BE2C (cell line): ENCODE measurements around the gene WWC2.

ENCODE experiments used
- DNase-seq: peaks from one replicate; pipeline ENCODE4 v3.0.0-alpha.2; 2020
- H3K27me3 ChIP-seq: fragments of 250-450 bp; sonication (Bioruptor Pico); 2 replicates; pipeline ENCODE4 v1.5.1; 2020; ENCODE audit warnings: mild to moderate bottlenecking
- H3K36me3 ChIP-seq: fragments of 250-450 bp; sonication (Bioruptor Pico); 2 replicates; pipeline ENCODE4 v1.5.1; 2020; ENCODE audit warnings: mild to moderate bottlenecking
- H3K4me1 ChIP-seq: fragments of 250-450 bp; sonication (Bioruptor Pico); 2 replicates; pipeline ENCODE4 v1.5.1; 2020
- H3K4me3 ChIP-seq: 2 replicates; pipeline ENCODE4 v1.5.1; 2011; ENCODE audit warnings: low read depth, low read length
- H3K9me3 ChIP-seq: fragments of 250-450 bp; sonication (Bioruptor Pico); 2 replicates; pipeline ENCODE4 v1.5.1; 2020
- TF ChIP-seq, protein P1 (sequence below): IDR thresholded peaks from 2 replicates; pipeline ENCODE4 v1.5.1; 2012; ENCODE audit warnings: mild to moderate bottlenecking, low read depth, low read length

The WWC2 gene

GRCh38 chr4:183287677-183288076, 188.6 kb downstream of the WWC2 start:
- Histone ChIP-seq H3K9me3 (no peaks in the 10 kb centered on the region), H3K36me3 (peaks cover 9% of the 10 kb centered on the region), H3K27me3 (no peaks in the 10 kb centered on the region), H3K4me1 (no peaks in the 10 kb centered on the region), H3K4me3 (no peak overlapping the region)
- TF ChIP-seq, protein P1, sequence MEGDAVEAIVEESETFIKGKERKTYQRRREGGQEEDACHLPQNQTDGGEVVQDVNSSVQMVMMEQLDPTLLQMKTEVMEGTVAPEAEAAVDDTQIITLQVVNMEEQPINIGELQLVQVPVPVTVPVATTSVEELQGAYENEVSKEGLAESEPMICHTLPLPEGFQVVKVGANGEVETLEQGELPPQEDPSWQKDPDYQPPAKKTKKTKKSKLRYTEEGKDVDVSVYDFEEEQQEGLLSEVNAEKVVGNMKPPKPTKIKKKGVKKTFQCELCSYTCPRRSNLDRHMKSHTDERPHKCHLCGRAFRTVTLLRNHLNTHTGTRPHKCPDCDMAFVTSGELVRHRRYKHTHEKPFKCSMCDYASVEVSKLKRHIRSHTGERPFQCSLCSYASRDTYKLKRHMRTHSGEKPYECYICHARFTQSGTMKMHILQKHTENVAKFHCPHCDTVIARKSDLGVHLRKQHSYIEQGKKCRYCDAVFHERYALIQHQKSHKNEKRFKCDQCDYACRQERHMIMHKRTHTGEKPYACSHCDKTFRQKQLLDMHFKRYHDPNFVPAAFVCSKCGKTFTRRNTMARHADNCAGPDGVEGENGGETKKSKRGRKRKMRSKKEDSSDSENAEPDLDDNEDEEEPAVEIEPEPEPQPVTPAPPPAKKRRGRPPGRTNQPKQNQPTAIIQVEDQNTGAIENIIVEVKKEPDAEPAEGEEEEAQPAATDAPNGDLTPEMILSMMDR, result no peak
- no peak for DNase-seq

DNA sequence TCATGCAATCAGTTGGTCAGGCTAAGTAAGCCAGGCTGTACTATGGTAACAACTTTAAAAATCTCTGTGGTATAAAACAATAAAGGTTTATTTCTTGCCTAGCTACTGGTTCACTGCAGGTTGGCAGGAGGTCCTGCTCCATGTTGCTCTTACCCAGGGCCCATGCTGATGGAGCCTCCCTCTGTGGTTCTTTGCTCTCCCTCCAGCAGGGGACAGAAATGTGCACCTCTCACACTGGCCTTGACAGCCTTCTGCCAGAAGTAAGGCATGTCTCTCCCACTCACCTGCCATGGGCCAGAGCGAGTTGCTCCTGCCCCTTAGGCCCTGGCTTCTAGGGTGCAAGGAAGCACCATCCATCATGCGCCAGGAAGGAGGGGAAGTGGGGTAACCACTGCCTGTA, 189.9 kb downstream of the WWC2 start:
- TF ChIP-seq, protein P1, result no peak
- peaks cover 9% of the 10 kb centered on the region for H3K36me3 ChIP-seq
- no peaks in the 10 kb centered on the region for H3K9me3 ChIP-seq
- H3K4me3 ChIP-seq, result no peak overlapping the region
- H3K27me3 ChIP-seq, result no peaks in the 10 kb centered on the region
- no peak for DNase-seq
- no peaks in the 10 kb centered on the region for H3K4me1 ChIP-seq

GRCh38 chr4:183289688-183290087, 190.6 kb downstream of the WWC2 start:
- Histone ChIP-seq H3K27me3 (no peaks in the 10 kb centered on the region), H3K36me3 (peaks cover 3% of the 10 kb centered on the region)
- TF ChIP-seq, protein P1, result no peak

GRCh38 chr4:183291070-183291469, 192.0 kb downstream of the WWC2 start:
- TF ChIP-seq, protein P1, result no peak
- Histone ChIP-seq H3K36me3 (peaks cover 3% of the 10 kb centered on the region), H3K4me3 (no peak overlapping the region), H3K9me3 (no peaks in the 10 kb centered on the region), H3K4me1 (no peaks in the 10 kb centered on the region), H3K27me3 (no peaks in the 10 kb centered on the region)
- no peak for DNase-seq

More at GRCh38 chr4:183289688-183290087, 190.6 kb downstream of the WWC2 start:
- H3K4me3 ChIP-seq, result no peak overlapping the region
- peak; percentile 25 for DNase-seq
- H3K9me3 ChIP-seq, result no peaks in the 10 kb centered on the region
- H3K4me1 ChIP-seq, result no peaks in the 10 kb centered on the region

DNA sequence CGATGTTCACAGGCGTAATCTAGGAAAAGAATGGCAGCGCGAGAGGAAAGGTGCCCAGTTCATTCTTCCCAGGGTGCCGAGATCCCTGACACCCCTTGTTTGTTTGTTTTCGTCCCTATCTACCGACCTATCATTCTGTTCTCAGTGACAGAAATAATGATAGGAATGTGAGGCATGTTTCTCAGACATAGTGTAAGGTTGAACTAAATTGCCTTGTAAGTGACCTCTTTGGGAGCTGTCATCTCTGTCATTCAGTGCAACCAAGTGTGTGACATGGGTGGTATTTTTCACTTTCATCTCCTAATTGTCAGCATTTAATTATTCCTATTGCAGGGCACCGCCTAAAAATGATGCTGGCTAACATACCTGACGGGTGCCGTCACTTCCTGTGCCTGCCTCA, 196.7 kb downstream of the WWC2 start:
- Histone ChIP-seq H3K36me3 (no peaks in the 10 kb centered on the region; the same call in none of the 2 replicates), H3K4me1 (no peaks in the 10 kb centered on the region), H3K9me3 (no peaks in the 10 kb centered on the region), H3K4me3 (no peak overlapping the region), H3K27me3 (no peaks in the 10 kb centered on the region)
- TF ChIP-seq, protein P1, result no peak
- no peak for DNase-seq

DNA sequence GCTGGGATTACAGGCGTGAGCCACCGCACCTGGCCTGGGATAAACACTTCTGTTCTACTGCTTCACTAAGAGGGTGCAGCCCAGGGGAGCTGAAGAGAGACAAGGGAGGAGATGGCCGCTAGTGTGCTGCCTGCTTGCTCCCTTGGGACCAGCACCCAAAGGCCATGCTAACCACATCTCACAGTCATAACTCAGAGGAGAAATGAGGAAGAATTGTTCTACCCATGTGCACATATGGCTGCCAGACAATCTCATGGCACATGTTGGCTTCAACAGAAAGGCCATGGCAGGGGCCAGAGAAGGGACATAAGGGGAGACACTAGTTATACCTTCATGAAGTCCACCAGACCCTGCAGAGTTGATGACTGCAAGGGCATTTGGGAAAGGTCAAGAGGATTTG, 198.6 kb downstream of the WWC2 start:
- TF ChIP-seq, protein P1, result no peak
- no peak for DNase-seq
- no peaks in the 10 kb centered on the region for H3K9me3 ChIP-seq
- H3K27me3 ChIP-seq, result no peaks in the 10 kb centered on the region
- no peaks in the 10 kb centered on the region for H3K4me1 ChIP-seq
- no peaks in the 10 kb centered on the region; the same call in 1 of the 2 replicates for H3K36me3 ChIP-seq
- no peak overlapping the region for H3K4me3 ChIP-seq
